GM19463 (cell line): ENCODE data around the gene BORA.
"Not testable (repeated sequence)": the region's sequence is repeated elsewhere in the genome, so short reads cannot be mapped to it uniquely, and the experiment has no call there.

Source experiments
- ATAC-seq: cut with Tn5 transposase; IDR thresholded peaks from one replicate; pipeline ENCODE4 v1.9.1; 2021; ENCODE audit warnings: mild to moderate bottlenecking, moderate library complexity; ENCODE audit not compliant: unreplicated experiment

BORA gene

GRCh38 chr13:72760189-72760588 lies 32.5 kb downstream of the BORA start:
- no peak for ATAC-seq

- ATAC-seq, result no peak
Observed at GRCh38 chr13:72763411-72763810, 35.7 kb downstream of the BORA start.

- no peak for ATAC-seq
Observed at GRCh38 chr13:72774019-72774418, 46.3 kb downstream of the BORA start.

- ATAC-seq, result peak; percentile 95
Observed at GRCh38 chr13:72781451-72782439, 54.0 kb downstream of the BORA start, which contains the start of the genes DIS3 and PIBF1. DIS3 (minus strand) TSS chr13:72781900; CDS start chr13:72781832, 68 bp downstream. PIBF1 (plus strand) TSS chr13:72782133; CDS start chr13:72783470, 1,337 bp downstream.

- no peak for ATAC-seq
Observed at GRCh38 chr13:72782717-72783116, 55.0 kb downstream of the BORA start.

GRCh38 chr13:72784679-72785078 lies 57.0 kb downstream of the BORA start:
- not testable (repeated sequence) for ATAC-seq

- ATAC-seq, result no peak
Observed at GRCh38 chr13:72788831-72789230, 61.1 kb downstream of the BORA start.

- ATAC-seq, result no peak
Observed at GRCh38 chr13:72792640-72793039, 64.9 kb downstream of the BORA start.

GRCh38 chr13:72798817-72799216 lies 71.1 kb downstream of the BORA start:
- ATAC-seq, result no peak

- ATAC-seq, result no peak
Observed at GRCh38 chr13:72804301-72804700, 76.6 kb downstream of the BORA start.
